HEK293T (cell line): ENCODE results near the gene PDK4.

Source experiments
- CTCF ChIA-PET: fragments of 350-600 bp; formaldehyde crosslinking; extraction: SDS; loops from one replicate; lab custom pipeline; 2021; ENCODE audit warnings: antibody characterized with exemption, inconsistent platforms; lab: Yijun Ruan, JAX
- POLR2A ChIA-PET: fragments of 350-600 bp; formaldehyde crosslinking; extraction: SDS; loops from one replicate; lab custom pipeline; 2020; ENCODE audit warnings: antibody characterized with exemption, inconsistent platforms; lab: Yijun Ruan, JAX
- DNase-seq: peaks from one replicate; pipeline ENCODE4 v3.0.0; 2012; ENCODE audit warnings: mixed read lengths; ENCODE audit errors: extremely low spot score
- ARNT ChIP-seq: fragments of 450-650 bp; IDR thresholded peaks from 2 replicates; pipeline ENCODE4 v1.6.1; 2017; ENCODE audit warnings: mild to moderate bottlenecking
- BHLHE40 ChIP-seq: fragments of 450-650 bp; IDR thresholded peaks from 2 replicates; pipeline ENCODE4 v1.6.1; 2016; ENCODE audit warnings: mild to moderate bottlenecking, moderate library complexity, borderline replicate concordance
- CTBP1 ChIP-seq: fragments of 450-650 bp; IDR thresholded peaks from 2 replicates; pipeline ENCODE4 v1.6.1; 2016; ENCODE audit warnings: borderline replicate concordance
- ELF4 ChIP-seq: fragments of 450-650 bp; IDR thresholded peaks from 2 replicates; pipeline ENCODE4 v1.6.1; 2017; ENCODE audit warnings: antibody characterized with exemption
- FOXA1 ChIP-seq: fragments of 450-650 bp; IDR thresholded peaks from 2 replicates; pipeline ENCODE4 v1.6.1; 2016; ENCODE audit warnings: mild to moderate bottlenecking
- FOXK2 ChIP-seq: fragments of 450-650 bp; IDR thresholded peaks from 2 replicates; pipeline ENCODE4 v1.6.1; 2016; ENCODE audit warnings: mild to moderate bottlenecking
- FOXM1 ChIP-seq: fragments of 450-650 bp; IDR thresholded peaks from 2 replicates; pipeline ENCODE4 v1.6.1; 2017; ENCODE audit warnings: mild to moderate bottlenecking, borderline replicate concordance
- HDGF ChIP-seq: fragments of 450-650 bp; IDR thresholded peaks from 2 replicates; pipeline ENCODE4 v1.6.1; 2017; ENCODE audit warnings: antibody characterized with exemption, borderline replicate concordance
- L3MBTL2 ChIP-seq: fragments of 450-650 bp; conservative IDR thresholded peaks from 2 replicates; pipeline ENCODE4 v1.6.1; 2016; ENCODE audit warnings: mild to moderate bottlenecking
- LEF1 ChIP-seq: fragments of 450-650 bp; IDR thresholded peaks from 2 replicates; pipeline ENCODE4 v1.6.1; 2017; ENCODE audit warnings: mild to moderate bottlenecking, borderline replicate concordance
- NFRKB ChIP-seq: fragments of 450-650 bp; IDR thresholded peaks from 2 replicates; pipeline ENCODE4 v1.6.1; 2016; ENCODE audit warnings: mild to moderate bottlenecking, moderate library complexity
- SP1 ChIP-seq: fragments of 450-650 bp; IDR thresholded peaks from 2 replicates; pipeline ENCODE4 v1.6.1; 2017
- SUZ12 ChIP-seq: fragments of 450-650 bp; IDR thresholded peaks from 2 replicates; pipeline ENCODE4 v1.6.1; 2016; ENCODE audit warnings: mild to moderate bottlenecking
- TARDBP ChIP-seq: fragments of 450-650 bp; IDR thresholded peaks from 2 replicates; pipeline ENCODE4 v1.6.1; 2016
- ZNF384 ChIP-seq: fragments of 450-650 bp; IDR thresholded peaks from 2 replicates; pipeline ENCODE4 v1.6.1; 2016
- TF ChIP-seq, protein P1 (sequence below): fragments of 450-650 bp; IDR thresholded peaks from 2 replicates; pipeline ENCODE4 v1.6.1; 2016

PDK4 gene

DNA sequence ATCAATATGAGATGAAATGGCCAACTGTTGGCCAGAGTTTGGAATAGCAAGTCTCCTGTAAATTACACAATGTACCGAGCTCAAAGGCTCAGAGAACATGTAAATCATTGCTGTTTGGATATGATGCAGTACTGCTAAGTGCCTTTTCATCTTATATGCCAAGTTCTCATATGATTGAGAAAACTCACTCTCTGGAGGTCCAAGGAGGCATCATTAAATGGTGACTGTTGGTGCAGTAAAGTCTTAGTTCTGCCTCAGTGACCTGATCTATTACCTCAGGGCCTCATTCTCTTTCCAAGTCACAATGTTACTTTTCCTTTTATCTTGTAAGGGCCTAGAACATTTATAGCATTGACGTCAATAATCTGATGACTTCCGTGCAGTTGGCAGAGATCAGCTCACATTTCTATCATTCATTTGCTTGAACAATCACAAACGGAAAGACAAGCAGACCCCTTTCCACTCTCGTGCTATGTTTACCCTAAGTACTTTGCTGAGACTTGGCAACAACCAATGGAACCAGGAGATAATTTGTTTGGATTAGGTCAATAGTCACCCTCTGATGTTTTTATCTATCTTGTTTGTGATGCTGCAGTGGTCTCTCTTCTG is 32.6 kb upstream of the PDK4 start:
- TF ChIP-seq NFRKB, result no peak
- TF ChIP-seq BHLHE40, result no peak
- TF ChIP-seq CTBP1, result no peak
- no peak for TF ChIP-seq ARNT
- no peak for TF ChIP-seq ELF4
- TF ChIP-seq, protein P1, sequence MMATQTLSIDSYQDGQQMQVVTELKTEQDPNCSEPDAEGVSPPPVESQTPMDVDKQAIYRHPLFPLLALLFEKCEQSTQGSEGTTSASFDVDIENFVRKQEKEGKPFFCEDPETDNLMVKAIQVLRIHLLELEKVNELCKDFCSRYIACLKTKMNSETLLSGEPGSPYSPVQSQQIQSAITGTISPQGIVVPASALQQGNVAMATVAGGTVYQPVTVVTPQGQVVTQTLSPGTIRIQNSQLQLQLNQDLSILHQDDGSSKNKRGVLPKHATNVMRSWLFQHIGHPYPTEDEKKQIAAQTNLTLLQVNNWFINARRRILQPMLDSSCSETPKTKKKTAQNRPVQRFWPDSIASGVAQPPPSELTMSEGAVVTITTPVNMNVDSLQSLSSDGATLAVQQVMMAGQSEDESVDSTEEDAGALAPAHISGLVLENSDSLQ, result no peak
- no peak for TF ChIP-seq LEF1
- TF ChIP-seq FOXA1, result no peak
- DNase-seq, result no peak
- ChIA-PET CTCF (no interaction called here), POLR2A (no interaction called here)

GRCh38 chr7:95623788-95624187 is 27.5 kb upstream of the PDK4 start:
- ChIA-PET POLR2A (no interaction called here), CTCF (no interaction called here)
- no peak for TF ChIP-seq ELF4
- TF ChIP-seq SUZ12, result no peak
- no peak for TF ChIP-seq ZNF384
- TF ChIP-seq FOXK2, result no peak
- TF ChIP-seq, protein P1, result no peak
- no peak for TF ChIP-seq LEF1
- TF ChIP-seq ARNT, result no peak
- TF ChIP-seq FOXA1, result no peak
- no peak for TF ChIP-seq NFRKB
- no peak for TF ChIP-seq BHLHE40
- no peak for DNase-seq

GRCh38 chr7:95622859-95623258 is 26.5 kb upstream of the PDK4 start:
- ChIA-PET CTCF (no interaction called here), POLR2A (no interaction called here)
- no peak for DNase-seq
- TF ChIP-seq SUZ12 (no peak), CTBP1 (no peak), ELF4 (no peak), ARNT (no peak), SP1 (no peak), L3MBTL2 (no peak), ZNF384 (no peak), LEF1 (no peak), TARDBP (no peak)

- no peak for DNase-seq
- CTCF ChIA-PET, result no interaction called here
- POLR2A ChIA-PET, result no interaction called here
- TF ChIP-seq LEF1 (no peak), FOXK2 (no peak), ELF4 (no peak), NFRKB (no peak), FOXA1 (no peak), TARDBP (no peak), CTBP1 (no peak), HDGF (no peak), L3MBTL2 (no peak), ZNF384 (no peak), SUZ12 (no peak), FOXM1 (no peak), SP1 (no peak), BHLHE40 (no peak), ARNT (no peak)
- TF ChIP-seq, protein P1, result no peak
Measured at GRCh38 chr7:95622001-95622549, 25.8 kb upstream of the PDK4 start.

DNA sequence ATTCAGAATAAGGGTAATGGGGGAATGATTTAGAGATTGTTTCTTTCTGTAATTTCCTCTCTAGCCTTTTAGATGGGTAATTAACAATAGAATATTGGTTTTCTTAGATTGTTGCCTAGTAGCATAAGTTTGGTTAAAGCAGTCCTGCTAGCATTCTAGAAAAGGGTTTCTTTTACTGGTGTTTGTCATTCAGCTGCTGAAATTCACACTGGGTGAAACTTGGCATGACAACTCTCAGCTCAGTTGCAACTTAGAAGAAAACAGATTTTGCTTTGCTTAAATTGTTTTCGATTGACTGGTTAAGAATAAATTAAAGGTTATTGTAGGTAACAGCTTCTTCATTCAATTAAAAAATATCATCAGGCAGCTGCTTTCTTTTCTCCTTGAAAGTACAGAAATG is 25.1 kb upstream of the PDK4 start:
- DNase-seq, result no peak
- CTCF ChIA-PET, result no interaction called here
- POLR2A ChIA-PET, result no interaction called here
- TF ChIP-seq SUZ12 (no peak), NFRKB (no peak), LEF1 (no peak), ELF4 (no peak), TARDBP (no peak), FOXM1 (no peak)

DNA sequence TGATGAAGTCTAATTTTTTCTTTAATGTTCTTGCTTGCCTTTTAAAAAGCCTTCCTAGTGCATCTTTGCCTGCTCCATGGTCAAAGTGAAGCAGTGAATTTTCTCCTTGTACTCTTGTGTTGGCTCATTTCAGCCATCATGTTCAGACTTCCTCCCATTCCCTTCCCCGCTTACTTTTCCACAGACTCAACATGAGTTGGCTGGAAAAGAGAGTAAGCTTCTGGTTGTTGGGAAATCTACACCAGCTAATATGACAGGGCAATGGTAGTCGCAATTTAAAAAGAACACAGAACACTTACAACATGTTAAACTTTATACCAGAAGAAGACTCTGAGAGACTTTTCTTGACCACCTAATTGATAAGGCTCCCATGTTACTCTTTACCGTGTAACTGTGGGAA is 24.3 kb upstream of the PDK4 start:
- ChIA-PET CTCF (no interaction called here), POLR2A (no interaction called here)
- no peak for DNase-seq
- no peak for TF ChIP-seq CTBP1
- TF ChIP-seq SP1, result no peak
- no peak for TF ChIP-seq FOXK2
- no peak for TF ChIP-seq FOXA1
- TF ChIP-seq NFRKB, result no peak
- no peak for TF ChIP-seq SUZ12
- TF ChIP-seq TARDBP, result no peak
- no peak for TF ChIP-seq HDGF
- no peak for TF ChIP-seq ZNF384
- no peak for TF ChIP-seq L3MBTL2
- TF ChIP-seq, protein P1, result no peak
